ENCODE measurements around the gene PDCD1.
"Not testable (repeated sequence)": the region's sequence is repeated elsewhere in the genome, so short reads cannot be mapped to it uniquely, and the experiment has no call there.

Gene PDCD1

DNA sequence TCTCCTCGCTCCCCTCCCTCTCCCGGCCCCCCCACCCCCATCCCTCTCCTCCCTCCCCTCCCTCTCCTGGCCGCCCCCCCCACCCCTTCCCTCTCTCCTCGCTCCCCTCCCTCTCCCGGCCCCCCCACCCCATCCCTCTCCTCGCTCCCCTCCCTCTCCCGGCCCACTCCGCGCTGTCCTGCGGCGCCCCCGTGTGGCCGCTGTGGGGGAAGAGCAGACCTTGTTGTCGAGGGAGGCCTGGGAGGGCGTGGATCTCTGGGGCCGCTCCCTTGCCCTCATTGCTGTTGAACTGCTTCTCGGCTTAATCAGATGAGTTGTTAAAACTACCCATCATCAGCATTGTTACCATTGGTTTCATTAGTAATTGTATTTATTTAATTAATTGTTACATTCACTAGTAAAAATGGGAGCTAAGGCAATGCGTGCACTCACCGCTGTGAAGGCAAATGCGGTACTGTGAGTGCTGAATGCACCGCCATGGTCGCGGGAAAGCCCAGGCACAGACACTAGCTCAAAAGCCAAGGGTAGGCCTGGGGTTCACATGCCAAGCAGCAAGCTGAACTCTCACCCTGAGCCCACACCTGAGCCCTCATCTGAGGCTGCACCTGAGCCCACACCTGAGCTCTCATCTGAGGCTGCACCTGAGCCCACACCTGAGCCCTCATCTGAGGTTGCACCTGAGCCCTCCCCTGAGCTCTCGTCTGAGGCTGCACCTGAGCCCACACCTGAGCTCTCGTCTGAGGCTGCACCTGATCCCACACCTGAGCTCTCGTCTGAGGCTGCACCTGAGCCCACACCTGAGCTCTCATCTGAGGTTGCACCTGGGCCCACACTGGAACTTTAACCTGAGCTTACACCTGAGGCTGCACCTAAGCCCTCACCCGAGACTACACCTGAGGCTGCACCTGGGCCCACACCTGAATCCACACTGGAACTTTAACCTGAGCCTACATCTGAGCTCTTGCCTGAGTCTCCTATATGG lies 19.6 kb upstream of the PDCD1 start:
- peak; percentile 51 to 54 for DNase-seq (ENCODE audit: low read depth in 2 of 2)

DNA sequence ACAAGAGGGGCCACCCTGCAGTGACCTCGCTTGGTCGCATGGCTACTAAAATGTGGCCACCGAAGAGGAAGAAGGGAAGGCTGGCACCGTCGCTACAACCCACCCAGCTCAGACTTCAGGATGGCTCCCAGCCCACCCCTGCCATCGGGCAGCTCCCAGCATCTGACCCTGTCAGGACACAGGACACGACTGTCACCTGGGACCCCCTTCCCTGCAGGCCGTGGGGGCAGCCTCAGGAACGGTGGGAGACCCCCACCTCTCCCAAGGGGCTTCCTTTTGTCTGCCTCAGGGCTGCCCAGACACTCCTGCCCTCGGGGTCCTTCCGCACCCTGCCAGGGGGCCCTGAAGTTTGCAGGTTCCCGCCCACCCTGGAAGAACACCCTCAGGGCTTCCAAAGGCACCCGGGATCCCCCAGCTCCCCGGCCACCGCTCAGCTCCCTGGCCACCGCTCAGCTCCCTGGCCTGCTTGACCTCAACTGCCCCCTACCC lies 18.5 kb upstream of the PDCD1 start:
- DNase-seq (ENCODE audit: low read depth in 2 of 2), result no peak

- no peak for DNase-seq (ENCODE audit: low read depth in 2 of 2)
Measured at GRCh38 chr2:241876528-241877196, 18.0 kb upstream of the PDCD1 start.

DNA sequence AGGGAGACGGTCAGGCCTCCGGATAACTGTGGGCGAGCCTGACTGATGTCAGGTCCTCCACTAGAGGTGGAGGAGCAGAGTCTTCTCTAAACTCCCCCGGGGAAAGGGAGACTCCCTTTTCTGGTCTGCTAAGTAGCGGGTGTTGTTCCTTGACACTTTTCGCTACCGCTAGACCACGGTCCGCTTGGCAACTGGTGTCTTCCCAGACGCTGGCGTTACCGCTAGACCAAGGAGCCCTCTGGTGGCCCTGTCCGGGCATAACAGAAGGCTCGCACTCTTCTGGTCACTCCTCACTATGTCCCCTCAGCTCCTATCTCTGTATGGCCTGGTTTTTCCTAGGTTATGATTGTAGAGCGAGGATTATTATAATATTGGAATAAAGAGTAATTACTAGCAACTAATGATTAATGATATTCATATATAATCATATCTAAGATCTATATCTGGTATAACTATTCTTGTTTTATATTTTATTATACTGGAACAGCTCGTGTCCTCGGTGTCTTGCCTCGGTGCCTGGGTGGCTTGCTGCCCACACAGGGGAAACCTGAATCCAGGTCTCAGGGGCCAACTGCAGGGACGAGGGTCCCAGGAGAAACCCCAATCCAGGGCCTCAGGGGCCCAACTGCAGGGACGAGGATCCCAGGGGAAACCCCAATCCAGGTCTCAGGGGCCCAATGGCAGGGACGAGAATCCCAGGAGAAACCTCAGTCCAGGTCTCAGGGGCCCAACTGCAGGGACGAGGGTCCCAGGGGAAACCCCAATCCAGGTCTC lies 17.2 kb upstream of the PDCD1 start:
- DNase-seq (ENCODE audit: low read depth in 2 of 2), result not testable (repeated sequence)

DNA sequence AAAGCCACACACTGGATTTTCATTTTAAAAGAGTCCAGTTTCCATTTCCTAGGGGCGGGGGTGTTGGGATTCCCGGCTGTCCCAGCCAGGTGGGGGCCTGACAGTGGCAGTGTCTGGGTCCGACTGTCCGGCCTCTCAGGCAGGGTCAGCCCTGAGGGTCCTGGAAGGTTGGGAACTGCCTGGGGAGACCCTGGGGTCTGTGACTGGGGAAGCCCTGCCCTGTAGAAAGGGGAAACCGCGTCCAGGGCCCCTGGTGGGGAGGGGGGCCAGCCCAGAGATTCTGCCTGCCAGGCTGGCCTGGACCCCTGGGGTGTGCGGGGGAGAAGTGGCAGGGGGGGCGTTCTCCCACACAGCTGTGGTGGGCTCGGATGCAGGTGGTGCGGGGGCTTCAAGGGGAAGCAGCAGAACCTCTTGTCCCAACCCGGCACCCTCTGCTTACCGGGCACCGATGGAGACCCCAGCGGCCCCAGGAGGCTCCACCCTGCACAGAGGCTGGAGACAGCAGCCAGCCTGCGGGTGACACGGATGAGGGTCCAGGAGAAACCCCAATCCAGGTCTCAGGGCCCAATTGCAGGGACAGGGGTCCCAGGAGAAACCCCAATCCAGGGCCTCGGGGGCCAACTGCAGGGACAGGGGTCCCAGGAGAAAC lies 15.7 kb upstream of the PDCD1 start:
- no peak for DNase-seq (ENCODE audit: low read depth in 2 of 2)

GRCh38 chr2:241873803-241874110 lies 15.1 kb upstream of the PDCD1 start:
- no peak for DNase-seq (ENCODE audit: low read depth in 2 of 2)

DNA sequence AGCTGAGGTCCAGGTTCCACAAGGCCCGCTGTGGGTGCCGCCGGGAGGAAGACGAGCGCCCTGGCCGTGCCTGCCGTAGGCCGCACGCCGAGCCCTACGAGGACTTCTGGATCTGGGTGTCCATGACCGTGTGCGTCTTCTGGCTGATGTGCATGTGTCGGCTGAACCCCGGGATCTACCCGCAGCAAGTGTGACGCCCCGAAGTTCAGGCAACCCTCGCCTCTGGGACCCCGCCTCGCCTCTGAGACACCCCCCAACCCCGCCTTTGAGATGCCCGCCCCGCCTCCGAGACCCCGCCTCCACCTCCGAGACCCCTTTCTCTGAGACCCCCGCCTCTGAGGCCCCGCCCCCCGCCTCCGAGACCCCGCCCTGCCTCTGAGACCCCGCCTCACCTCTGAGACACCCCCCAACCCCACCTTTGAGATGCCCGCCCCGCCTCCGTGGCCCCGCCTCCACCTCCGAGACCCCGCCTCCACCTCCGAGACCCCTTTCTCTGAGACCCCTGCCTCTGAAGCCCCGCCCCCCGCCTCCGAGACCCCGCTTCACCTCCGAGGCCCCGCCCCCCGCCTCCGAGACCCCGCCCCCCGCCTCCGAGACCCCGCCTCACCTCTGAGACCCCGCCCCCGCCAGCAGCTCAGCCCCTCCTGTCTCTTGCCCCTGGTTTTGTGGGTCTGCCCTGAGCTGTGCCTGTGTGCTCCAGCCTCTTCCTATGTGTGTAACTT lies 14.5 kb upstream of the PDCD1 start:
- no peak for DNase-seq (ENCODE audit: low read depth in 2 of 2)

DNA sequence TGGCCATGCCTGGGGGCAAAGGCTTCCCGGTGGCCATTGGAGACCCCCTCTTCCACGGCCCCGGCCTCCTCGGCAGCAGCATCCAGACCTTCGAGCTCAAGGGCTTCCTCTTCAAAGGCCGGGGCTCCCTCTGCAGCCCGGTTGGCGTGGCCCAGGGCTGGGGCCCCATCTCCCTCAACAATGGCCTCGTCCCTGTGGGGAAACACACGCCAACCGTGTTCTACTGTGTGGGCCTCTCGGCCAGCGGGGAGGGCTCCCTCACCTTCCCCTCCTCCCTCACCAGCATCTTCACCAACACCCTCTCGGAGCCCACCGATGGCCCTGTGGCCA lies 13.6 kb upstream of the PDCD1 start:
- no peak for DNase-seq (ENCODE audit: low read depth in 2 of 2)

DNA sequence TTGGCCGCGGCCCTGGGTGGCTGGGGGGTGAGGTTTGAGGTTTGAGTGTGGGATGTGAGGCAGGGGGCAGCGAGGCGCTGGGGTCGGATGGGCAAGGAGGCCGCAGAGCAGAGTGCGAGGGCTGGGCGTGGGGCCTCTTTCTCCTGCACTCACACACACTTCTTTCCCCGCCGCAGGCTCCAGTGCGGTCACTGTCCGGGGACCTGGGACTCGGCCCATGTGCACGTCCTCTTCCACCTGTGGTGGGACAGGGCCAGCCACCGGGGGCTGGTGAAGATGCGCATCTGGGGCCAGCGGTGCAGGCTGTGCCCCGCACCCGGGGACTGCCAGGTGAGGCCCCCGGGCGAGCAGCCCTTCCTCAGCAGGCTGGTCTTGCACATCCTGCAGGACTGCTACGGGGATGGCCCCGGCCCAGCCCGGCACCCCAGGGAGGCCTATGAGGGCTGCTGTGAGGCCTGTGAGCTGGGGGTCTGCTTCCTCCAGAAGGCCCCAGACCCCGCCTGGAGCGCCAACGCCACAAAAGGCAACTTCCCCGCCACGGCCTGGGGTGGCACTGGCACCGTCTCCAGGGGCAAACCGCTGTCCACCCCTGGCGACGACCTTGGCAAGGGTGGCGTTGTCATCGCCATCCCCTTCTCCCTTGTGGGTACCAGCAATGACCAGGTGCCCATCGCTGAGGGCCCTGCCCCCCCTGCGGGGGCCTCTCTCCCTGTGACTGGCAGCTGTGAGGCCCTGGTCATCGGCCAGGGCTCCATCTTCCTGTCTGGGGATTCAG lies 13.0 kb upstream of the PDCD1 start:
- DNase-seq (ENCODE audit: low read depth in 2 of 2), result no peak

DNA sequence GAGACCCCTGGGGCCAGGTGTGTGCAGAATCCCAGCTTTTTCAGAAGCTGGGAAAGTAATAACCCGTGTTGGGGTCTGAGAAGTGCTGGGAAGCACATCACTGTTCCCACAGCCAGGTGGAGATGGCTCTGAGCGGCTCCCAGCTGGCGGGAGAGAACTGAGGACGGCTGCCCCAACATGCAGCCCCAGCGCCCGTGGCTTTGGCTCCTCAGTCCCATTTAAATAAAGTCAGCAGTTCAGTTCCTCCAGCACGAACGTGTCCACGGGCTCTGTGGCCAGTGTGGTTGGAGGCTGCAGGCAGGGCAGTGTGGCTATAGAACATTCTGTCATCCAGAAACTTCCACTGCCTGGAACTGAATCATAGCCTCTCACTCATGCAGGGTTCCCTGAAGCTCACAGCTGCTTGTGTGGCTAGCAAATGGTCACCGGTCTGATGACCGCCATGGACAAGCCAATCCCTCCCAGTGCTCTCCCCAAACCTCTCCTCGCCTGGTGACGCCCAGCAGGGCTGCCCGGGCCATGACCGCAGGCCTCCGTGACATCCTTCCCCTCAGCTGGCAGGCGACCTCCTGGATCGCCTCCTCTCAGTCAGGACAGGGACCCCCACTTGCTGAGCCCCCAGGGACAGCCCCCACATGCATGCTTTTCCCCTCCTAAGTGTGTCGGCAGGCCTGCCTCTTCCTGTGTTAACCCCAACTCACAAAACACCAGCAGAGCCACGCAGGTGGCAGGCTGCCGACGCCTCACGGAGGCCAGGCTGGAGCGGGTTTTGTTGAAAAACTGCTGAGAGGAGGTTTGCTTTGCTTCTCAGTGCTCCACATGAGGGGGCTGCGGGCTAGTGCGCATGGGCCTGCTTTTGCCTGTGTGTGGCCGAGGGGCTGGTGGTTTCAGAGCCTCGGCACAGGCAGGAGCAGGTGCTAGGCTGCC lies 12.2 kb upstream of the PDCD1 start:
- DNase-seq (ENCODE audit: low read depth in 2 of 2), result no peak

DNA sequence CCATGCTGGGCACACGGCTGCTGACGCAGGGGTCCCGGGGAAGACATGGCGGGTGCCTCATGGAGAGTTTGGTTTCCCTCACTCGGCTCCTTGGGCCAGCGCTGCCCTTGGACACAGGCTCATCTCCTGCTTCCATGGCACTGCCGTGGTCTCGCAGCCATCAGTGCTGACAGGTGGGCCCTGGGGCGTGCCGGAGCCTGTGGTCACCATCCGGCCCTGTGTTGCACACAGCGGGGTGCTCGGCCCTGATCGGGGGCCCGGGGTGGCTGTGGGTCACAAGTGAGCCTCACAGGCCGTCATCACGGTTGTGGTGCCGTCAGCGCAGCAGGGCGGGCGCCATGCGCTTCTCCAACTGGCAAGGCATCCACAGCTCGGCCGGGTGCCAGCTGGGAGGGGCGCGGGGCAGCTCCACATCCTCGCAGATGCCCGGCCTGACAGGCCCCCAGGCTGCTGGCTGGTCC lies 11.4 kb upstream of the PDCD1 start:
- DNase-seq (ENCODE audit: low read depth in 2 of 2), result no peak

- no peak for DNase-seq (ENCODE audit: low read depth in 2 of 2)
Measured at GRCh38 chr2:241869087-241869961, 10.6 kb upstream of the PDCD1 start, which contains the start of gene RTP5. Gene RTP5 (plus strand): TSS chr2:241869729. CDS start chr2:241869757, 28 bp downstream.

DNA sequence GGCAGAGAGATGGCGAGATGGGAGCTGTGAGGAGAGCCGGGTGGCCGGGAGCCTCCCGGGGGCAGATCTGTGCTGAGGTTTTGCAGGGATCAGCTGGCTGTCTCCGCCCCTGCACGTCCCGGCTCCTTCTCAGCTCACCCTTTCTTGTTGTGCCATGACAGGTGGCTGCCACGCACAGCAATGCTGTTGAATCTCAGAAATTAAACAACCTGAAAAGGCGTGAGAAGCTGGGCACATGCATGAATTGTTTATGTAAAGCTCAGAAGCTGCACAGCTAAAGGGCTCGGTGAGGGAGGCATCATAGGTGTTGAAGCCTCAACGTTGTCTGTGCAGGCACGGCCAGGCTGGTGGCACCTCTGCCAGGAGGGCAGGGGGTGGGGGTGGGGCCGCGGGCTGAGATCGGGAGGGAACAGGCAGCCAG lies 10.0 kb upstream of the PDCD1 start:
- no peak for DNase-seq (ENCODE audit: low read depth in 2 of 2)

DNA sequence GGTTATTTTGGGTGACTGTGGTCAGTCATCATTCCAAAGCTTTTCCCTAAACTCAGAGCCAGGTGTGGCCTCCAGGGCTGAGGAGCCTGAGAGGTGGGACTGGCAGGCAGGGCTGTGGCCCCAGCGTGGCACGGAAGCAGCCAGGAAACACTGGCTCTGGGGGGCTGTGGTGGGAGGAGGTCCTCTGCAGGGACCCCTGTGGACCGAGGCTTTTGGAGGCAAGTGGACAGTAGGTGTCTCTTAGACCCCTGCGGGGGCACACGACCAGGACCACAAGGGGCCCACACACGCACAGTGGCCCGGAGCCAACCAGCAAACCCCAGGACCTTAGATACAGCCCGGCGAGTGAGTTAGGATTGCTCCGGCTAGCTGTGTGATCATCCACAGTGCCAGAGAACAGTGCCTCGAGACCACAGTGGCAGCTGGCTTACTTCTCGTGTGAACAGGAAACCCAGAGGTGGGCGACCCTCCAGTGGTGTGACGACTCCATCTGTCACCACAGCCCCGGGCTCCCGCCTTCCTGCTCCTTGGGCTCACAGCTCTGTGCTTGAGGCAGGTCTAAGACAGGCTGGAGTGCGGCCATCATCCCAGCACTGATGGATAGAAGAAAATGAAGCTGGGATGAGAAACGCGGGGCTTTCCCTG lies 9.2 kb upstream of the PDCD1 start:
- DNase-seq (ENCODE audit: low read depth in 2 of 2), result peak; percentile 50 to 61

DNA sequence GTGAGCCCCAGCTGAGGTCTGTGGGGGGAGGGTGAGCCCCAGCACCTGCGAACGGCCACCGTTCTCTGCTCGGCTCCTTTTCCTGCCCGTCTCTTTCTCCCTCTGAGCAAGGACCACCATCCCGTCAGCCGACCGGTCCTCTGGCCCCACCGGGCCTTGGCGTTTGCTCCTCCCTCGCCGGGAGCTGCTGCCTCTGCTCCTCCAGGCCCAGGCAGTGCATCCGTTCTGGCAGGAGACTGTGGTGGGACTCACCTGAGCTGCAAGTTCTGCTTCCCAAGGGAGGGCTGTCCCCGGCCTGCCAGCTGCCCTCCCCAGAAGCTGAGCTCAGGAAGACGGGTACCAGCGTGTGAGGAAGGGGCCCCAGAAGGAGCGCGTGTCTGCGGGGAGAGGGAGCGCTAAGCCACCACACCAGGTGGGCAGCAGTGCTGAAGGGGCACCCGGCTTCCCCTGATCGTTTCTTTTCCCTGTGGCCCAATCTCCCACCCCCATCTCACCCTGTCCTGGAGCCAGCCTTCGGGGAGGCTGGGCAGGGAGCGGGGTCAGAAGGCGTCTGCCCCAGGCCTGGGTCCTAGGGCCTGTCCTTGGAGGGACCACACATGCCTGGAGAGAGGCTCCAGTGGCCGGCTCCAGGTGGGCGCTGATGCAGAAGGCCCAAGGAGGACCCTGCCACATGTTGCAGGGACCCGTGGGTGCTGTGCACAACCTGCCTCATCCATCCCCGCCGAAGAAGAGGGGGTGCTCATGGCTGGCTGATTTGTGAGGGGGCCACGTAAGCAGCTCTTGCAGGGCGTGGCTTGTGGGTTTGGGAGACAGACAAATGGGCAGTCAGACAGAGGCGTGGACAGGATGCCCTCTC lies 8.3 kb upstream of the PDCD1 start:
- no peak for DNase-seq (ENCODE audit: low read depth in 2 of 2)

GRCh38 chr2:241865957-241866789 lies 7.5 kb upstream of the PDCD1 start:
- no peak for DNase-seq (ENCODE audit: low read depth in 2 of 2)

Measured in activated CD8-positive, alpha-beta memory T cell treated with anti-CD3 and anti-CD28 coated beads for 4 hours (primary cell).